ENCODE data around the gene SYNM. TPM values are rescaled to one million over a fixed set of nuclear protein-coding genes. Genes with fewer than 3 reads are reported as not detected.

The SYNM gene
- total and polyA plus RNA-seq, 5 experiments from 2014 or later = 0.08 to 1.1 (median 0.82) TPM; not detected in 1

DNA sequence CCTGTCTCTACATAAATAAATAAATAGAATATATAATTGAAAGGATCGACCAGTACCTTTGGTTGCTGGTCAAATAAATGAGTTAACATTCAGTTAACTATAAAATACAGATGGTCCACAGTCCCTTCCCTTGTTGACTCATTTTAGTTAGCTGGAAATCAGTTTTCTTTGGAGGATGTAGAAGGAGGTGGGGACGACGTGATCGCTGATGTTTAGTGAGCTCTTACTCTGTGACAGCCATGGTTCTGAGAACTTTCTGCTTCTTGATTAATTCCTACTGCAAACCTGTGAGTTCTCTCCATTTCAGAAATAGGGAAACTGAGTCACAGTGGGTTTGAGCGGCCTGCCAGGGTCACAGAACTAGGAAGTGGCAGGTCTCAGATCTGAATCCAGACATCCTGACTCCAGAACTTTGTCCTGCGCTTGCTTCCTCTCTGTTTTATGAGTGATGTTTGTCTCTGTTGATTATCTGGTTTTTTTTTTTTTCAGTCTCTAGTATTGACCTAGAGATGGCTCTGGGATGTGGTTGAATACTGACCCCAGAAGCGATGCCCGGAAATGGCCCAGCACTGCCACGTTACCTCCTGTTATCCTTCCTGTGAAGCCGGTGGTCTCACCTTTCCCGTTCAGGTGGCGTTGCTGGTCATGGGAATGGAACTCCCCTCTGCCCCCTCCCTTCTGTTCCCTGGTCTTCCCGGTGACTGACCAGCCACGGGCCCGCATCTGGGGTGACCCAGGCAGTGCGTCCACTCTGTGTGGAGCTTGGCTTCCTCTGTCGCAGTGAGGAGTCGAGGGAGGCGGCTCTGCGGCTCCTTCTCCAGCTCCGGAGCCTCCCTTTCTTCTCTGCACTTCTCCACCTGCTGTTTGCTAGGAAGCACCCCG, 18.2 kb downstream of the SYNM start:
- POLR2A ChIA-PET = no interaction called here
- Mint-ChIP-seq H3K4me3 (no peak overlapping the region), H3K36me3 (no peaks in the 10 kb centered on the region), H3K27ac (no peak overlapping the region), H3K4me1 (no peaks in the 10 kb centered on the region), H3K27me3 (peaks cover 0 to 8% (median 2%) of the 10 kb centered on the region in 5 donors), H3K9me3 (no peaks in the 10 kb centered on the region)
- ATAC-seq (no peak), DNase-seq (no peak)

- H3K36me3 Mint-ChIP-seq = no peaks in the 10 kb centered on the region
- H3K27ac Mint-ChIP-seq = no peak overlapping the region
- H3K4me3 Mint-ChIP-seq = no peak overlapping the region
- no peaks in the 10 kb centered on the region for H3K9me3 Mint-ChIP-seq
- ATAC-seq (no peak), DNase-seq (no peak)
- H3K27me3 Mint-ChIP-seq = peaks cover 0 to 8% (median 2%) of the 10 kb centered on the region in 5 donors
- H3K4me1 Mint-ChIP-seq = no peaks in the 10 kb centered on the region
- POLR2A ChIA-PET = no interaction called here
Measured at GRCh38 chr15:99123713-99124451, 19.0 kb downstream of the SYNM start.

GRCh38 chr15:99124641-99125040, 19.8 kb downstream of the SYNM start:
- DNase-seq = no peak
- peaks cover 0 to 8% (median 2%) of the 10 kb centered on the region in 5 donors for H3K27me3 Mint-ChIP-seq
- no peaks in the 10 kb centered on the region for H3K4me1 Mint-ChIP-seq
- no peak overlapping the region for H3K27ac Mint-ChIP-seq
- POLR2A ChIA-PET = no interaction called here
- no peak for ATAC-seq
- H3K4me3 Mint-ChIP-seq = no peak overlapping the region
- no peaks in the 10 kb centered on the region for H3K9me3 Mint-ChIP-seq
- no peaks in the 10 kb centered on the region for H3K36me3 Mint-ChIP-seq

DNA sequence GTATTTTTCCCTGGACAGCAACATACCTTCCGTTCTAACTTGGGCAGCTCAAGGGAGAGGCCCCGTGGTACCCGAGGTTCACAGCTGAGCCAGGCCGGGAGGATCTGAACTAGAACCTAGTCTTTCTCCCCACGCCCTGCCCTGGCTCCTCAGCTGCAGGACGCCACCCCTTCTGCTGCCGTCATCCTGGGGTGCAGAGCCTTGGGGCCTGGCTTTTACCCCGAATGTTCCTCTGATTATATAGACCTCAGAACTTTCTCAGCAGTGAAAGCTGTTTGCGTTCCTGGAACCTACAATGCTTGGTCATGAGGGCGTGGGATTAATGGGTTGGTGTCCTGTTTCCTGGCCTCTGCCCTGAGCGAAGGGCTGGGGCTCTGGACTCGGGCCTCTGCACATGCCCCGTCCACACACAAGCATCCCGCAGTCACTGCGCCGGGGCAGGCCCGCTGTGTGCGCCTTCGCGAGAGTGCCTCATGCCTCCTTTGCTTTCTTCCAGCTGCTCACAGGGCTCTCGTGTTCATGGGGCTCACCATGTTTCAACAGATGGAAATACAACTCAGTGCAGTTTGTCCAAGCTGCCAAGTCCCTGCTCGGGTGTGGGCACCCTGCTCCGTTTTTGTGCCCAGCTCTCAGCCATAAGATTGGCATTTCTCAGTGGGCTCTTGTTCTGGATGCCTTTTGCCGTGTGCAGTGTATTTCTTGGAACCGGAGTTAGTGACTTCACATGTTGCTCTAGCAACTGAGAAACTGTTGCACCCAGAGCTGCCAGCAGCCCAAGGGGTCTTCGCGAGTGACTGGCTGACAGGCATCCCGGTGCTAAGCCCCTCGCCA, 20.4 kb downstream of the SYNM start:
- POLR2A ChIA-PET = no interaction called here
- Mint-ChIP-seq H3K27ac (no peak overlapping the region), H3K9me3 (no peaks in the 10 kb centered on the region), H3K27me3 (peaks cover 0 to 10% (median 2%) of the 10 kb centered on the region in 5 donors), H3K4me3 (no peak overlapping the region), H3K36me3 (no peaks in the 10 kb centered on the region), H3K4me1 (peaks cover 0 to 4% (median 0%) of the 10 kb centered on the region in 4 donors)
- DNase-seq (no peak), ATAC-seq (no peak)

GRCh38 chr15:99126131-99126588, 21.3 kb downstream of the SYNM start:
- no peaks in the 10 kb centered on the region for H3K36me3 Mint-ChIP-seq
- POLR2A ChIA-PET = no interaction called here
- ATAC-seq (no peak), DNase-seq (no peak)
- no peak overlapping the region for H3K27ac Mint-ChIP-seq
- H3K9me3 Mint-ChIP-seq = no peaks in the 10 kb centered on the region
- no peak overlapping the region for H3K4me3 Mint-ChIP-seq
- H3K4me1 Mint-ChIP-seq = peaks cover 0 to 7% (median 0%) of the 10 kb centered on the region in 4 donors
- peaks cover 0 to 11% (median 0%) of the 10 kb centered on the region in 5 donors for H3K27me3 Mint-ChIP-seq

DNA sequence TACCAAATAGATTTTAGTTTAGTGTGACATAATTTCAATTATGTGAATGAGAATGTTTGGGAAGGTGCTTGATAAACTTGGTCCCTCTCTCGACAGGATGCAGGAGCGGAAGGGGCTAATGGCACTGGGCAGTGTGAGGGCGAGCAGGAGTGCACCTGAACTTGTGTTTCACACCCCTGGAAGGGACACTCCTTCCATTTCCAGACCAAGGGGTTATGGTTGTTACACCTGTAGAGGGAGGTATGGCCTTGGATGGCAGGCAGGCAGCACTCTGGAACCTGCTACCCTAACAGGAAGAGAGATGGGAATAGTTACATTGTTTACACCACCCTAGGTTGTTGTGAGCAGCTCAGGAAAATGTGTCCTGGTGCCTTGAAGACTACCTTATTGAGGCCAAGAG, 22.1 kb downstream of the SYNM start:
- no peak overlapping the region for H3K27ac Mint-ChIP-seq
- no peak for ATAC-seq
- H3K27me3 Mint-ChIP-seq = peaks cover 0 to 11% (median 0%) of the 10 kb centered on the region in 5 donors
- DNase-seq = no peak
- POLR2A ChIA-PET = interaction anchor here (0.7 kb wide), 1 partner anchor 802 kb away, joined by 3 read pairs; no protein-coding TSS in a partner anchor
- H3K9me3 Mint-ChIP-seq = no peaks in the 10 kb centered on the region
- peaks cover 0 to 7% (median 0%) of the 10 kb centered on the region in 4 donors for H3K4me1 Mint-ChIP-seq
- no peak overlapping the region for H3K4me3 Mint-ChIP-seq
- H3K36me3 Mint-ChIP-seq = no peaks in the 10 kb centered on the region

DNA sequence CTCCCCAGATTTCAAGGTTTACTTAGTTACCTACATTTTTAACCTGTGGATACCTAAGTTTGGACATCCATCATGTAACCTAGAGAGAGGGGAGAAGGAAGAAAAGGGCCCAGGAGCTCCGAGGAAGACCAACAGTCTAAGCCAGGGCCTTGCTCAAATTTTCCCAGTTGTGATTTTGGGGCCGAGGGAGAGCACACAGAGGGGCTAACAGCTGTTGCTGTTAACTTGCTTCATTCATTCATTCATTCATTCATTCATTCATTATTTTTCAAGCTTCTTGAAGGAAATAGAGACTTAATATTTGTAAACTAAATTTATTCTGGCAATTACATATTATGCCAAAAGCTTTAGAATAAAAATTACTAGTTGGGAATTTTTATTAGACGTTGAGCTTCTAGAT, 22.9 kb downstream of the SYNM start:
- ATAC-seq (no peak), DNase-seq (no peak)
- Mint-ChIP-seq H3K9me3 (no peaks in the 10 kb centered on the region), H3K27me3 (peaks cover 0 to 11% (median 0%) of the 10 kb centered on the region in 5 donors), H3K27ac (no peak overlapping the region), H3K4me1 (peaks cover 0 to 7% (median 0%) of the 10 kb centered on the region in 4 donors), H3K4me3 (no peak overlapping the region), H3K36me3 (no peaks in the 10 kb centered on the region)
- POLR2A ChIA-PET = no interaction called here

- Mint-ChIP-seq H3K27ac (peak overlapping the region in 1 of 10 donors; percentile 58), H3K36me3 (no peaks in the 10 kb centered on the region), H3K9me3 (no peaks in the 10 kb centered on the region), H3K4me1 (peaks cover 0 to 7% (median 0%) of the 10 kb centered on the region in 4 donors), H3K4me3 (no peak overlapping the region), H3K27me3 (peaks cover 0 to 11% (median 0%) of the 10 kb centered on the region in 5 donors)
- DNase-seq (no peak), ATAC-seq (no peak)
- POLR2A ChIA-PET = no interaction called here
Measured at GRCh38 chr15:99128411-99128810, 23.5 kb downstream of the SYNM start.

- Mint-ChIP-seq H3K4me1 (peaks cover 0 to 7% (median 0%) of the 10 kb centered on the region in 4 donors), H3K27me3 (peaks cover 0 to 11% (median 0%) of the 10 kb centered on the region in 5 donors), H3K36me3 (no peaks in the 10 kb centered on the region), H3K27ac (peak overlapping the region in 2 of 10 donors; percentile 13 to 17), H3K9me3 (no peaks in the 10 kb centered on the region), H3K4me3 (no peak overlapping the region)
- DNase-seq = no peak
- POLR2A ChIA-PET = no interaction called here
- ATAC-seq = no peak
Measured at GRCh38 chr15:99129644-99130043, 24.8 kb downstream of the SYNM start.

DNA sequence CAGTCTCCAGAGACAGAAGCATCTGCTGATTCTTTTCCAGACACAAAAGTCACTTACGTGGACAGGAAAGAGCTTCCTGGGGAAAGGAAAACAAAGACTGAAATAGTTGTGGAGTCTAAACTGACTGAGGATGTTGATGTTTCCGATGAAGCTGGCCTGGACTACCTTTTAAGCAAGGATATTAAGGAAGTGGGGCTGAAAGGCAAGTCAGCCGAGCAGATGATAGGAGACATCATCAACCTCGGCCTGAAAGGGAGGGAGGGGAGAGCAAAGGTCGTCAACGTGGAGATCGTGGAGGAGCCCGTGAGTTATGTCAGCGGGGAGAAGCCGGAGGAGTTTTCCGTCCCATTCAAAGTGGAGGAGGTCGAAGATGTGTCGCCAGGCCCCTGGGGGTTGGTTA, 25.4 kb downstream of the SYNM start:
- H3K27ac Mint-ChIP-seq = no peak overlapping the region
- ATAC-seq (no peak), DNase-seq (no peak)
- H3K4me3 Mint-ChIP-seq = no peak overlapping the region
- H3K9me3 Mint-ChIP-seq = no peaks in the 10 kb centered on the region
- peaks cover 0 to 7% (median 0%) of the 10 kb centered on the region in 4 donors for H3K4me1 Mint-ChIP-seq
- no peaks in the 10 kb centered on the region for H3K36me3 Mint-ChIP-seq
- POLR2A ChIA-PET = no interaction called here
- peaks cover 0 to 11% (median 0%) of the 10 kb centered on the region in 5 donors for H3K27me3 Mint-ChIP-seq

DNA sequence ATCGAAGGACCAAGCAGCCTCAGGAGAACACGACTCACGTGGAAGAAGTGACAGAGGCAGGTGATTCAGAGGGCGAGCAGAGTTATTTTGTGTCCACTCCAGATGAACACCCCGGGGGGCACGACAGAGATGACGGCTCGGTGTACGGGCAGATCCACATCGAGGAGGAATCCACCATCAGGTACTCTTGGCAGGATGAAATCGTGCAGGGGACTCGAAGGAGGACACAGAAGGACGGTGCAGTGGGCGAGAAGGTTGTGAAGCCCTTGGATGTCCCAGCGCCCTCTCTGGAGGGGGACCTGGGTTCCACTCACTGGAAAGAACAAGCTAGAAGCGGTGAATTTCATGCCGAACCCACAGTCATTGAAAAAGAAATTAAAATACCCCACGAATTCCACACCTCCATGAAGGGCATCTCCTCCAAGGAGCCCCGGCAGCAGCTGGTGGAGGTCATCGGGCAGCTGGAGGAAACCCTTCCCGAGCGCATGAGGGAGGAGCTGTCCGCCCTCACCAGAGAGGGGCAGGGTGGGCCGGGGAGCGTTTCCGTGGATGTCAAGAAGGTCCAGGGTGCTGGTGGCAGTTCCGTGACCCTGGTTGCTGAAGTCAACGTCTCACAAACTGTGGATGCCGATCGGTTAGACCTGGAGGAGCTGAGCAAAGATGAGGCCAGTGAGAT, 26.0 kb downstream of the SYNM start:
- Mint-ChIP-seq H3K27ac (peak overlapping the region in 1 of 10 donors; percentile 13), H3K27me3 (peaks cover 0 to 11% (median 0%) of the 10 kb centered on the region in 5 donors)
- POLR2A ChIA-PET = no interaction called here

DNA sequence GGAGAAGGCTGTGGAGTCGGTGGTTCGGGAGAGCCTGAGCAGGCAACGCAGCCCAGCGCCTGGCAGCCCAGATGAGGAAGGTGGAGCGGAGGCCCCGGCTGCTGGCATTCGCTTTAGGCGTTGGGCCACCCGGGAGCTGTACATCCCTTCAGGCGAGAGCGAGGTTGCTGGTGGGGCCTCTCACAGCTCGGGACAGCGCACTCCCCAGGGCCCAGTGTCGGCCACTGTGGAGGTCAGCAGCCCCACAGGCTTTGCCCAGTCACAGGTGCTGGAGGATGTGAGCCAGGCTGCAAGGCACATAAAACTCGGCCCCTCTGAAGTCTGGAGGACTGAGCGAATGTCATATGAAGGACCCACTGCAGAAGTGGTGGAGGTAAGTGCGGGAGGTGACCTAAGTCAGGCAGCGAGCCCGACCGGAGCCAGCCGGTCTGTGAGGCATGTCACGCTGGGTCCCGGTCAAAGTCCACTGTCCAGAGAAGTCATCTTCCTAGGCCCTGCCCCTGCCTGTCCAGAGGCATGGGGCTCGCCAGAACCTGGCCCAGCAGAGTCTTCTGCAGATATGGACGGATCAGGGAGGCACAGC, 26.7 kb downstream of the SYNM start:
- no peaks in the 10 kb centered on the region for H3K9me3 Mint-ChIP-seq
- no peak overlapping the region for H3K4me3 Mint-ChIP-seq
- no peaks in the 10 kb centered on the region for H3K36me3 Mint-ChIP-seq
- H3K27ac Mint-ChIP-seq = no peak overlapping the region
- ATAC-seq = no peak
- H3K4me1 Mint-ChIP-seq = peaks cover 0 to 7% (median 0%) of the 10 kb centered on the region in 4 donors
- POLR2A ChIA-PET = no interaction called here
- no peak for DNase-seq
- peaks cover 0 to 11% (median 0%) of the 10 kb centered on the region in 5 donors for H3K27me3 Mint-ChIP-seq

More for the DNA sequence above, 26.0 kb downstream of the SYNM start:
- peaks cover 0 to 7% (median 0%) of the 10 kb centered on the region in 4 donors for H3K4me1 Mint-ChIP-seq
- H3K4me3 Mint-ChIP-seq = no peak overlapping the region
- no peaks in the 10 kb centered on the region for H3K9me3 Mint-ChIP-seq
- DNase-seq (no peak), ATAC-seq (no peak)
- no peaks in the 10 kb centered on the region for H3K36me3 Mint-ChIP-seq
